Stimulated activated CD4-positive, alpha-beta T cell treated with anti-CD3 and anti-CD28 coated beads, Interleukin-1b, Interleukin-23, amount 100 ng/mL, for 1 hour (primary cell): ENCODE results near the gene BLTP3A.
A peak's percentile ranks its signal among the peaks of the same experiment; 100 is the strongest.
"Not testable (repeated sequence)": the region's sequence is repeated elsewhere in the genome, so short reads cannot be mapped to it uniquely, and the experiment has no call there.

Experiments used
- DNase-seq, 2 donors: peaks; one replicate each; pipeline ENCODE4 v3.0.0-alpha.2; 2020; ENCODE audit warnings: low read depth in 2 of 2

Gene BLTP3A, protein sequence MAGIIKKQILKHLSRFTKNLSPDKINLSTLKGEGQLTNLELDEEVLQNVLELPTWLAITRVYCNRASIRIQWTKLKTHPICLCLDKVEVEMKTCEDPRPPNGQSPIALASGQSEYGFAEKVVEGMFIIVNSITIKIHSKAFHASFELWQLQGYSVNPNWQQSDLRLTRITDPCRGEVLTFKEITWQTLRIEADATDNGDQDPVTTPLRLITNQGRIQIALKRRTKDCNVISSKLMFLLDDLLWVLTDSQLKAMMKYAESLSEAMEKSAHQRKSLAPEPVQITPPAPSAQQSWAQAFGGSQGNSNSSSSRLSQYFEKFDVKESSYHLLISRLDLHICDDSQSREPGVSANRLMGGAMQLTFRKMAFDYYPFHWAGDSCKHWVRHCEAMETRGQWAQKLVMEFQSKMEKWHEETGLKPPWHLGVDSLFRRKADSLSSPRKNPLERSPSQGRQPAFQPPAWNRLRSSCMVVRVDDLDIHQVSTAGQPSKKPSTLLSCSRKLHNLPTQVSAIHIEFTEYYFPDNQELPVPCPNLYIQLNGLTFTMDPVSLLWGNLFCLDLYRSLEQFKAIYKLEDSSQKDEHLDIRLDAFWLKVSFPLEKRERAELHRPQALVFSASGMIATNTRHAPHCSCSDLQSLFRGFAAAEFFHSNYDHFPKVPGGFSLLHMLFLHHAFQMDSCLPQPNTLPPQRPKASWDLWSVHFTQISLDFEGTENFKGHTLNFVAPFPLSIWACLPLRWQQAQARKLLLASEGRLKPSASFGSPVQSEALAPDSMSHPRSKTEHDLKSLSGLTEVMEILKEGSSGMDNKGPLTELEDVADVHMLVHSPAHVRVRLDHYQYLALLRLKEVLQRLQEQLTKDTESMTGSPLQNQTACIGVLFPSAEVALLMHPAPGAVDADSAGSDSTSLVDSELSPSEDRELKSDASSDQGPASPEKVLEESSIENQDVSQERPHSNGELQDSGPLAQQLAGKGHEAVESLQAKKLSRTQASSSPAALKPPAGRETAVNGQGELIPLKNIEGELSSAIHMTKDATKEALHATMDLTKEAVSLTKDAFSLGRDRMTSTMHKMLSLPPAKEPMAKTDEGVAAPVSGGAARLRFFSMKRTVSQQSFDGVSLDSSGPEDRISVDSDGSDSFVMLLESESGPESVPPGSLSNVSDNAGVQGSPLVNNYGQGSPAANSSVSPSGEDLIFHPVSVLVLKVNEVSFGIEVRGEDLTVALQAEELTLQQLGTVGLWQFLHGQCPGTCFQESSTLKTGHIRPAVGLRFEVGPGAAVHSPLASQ (N-terminal part only)

DNA sequence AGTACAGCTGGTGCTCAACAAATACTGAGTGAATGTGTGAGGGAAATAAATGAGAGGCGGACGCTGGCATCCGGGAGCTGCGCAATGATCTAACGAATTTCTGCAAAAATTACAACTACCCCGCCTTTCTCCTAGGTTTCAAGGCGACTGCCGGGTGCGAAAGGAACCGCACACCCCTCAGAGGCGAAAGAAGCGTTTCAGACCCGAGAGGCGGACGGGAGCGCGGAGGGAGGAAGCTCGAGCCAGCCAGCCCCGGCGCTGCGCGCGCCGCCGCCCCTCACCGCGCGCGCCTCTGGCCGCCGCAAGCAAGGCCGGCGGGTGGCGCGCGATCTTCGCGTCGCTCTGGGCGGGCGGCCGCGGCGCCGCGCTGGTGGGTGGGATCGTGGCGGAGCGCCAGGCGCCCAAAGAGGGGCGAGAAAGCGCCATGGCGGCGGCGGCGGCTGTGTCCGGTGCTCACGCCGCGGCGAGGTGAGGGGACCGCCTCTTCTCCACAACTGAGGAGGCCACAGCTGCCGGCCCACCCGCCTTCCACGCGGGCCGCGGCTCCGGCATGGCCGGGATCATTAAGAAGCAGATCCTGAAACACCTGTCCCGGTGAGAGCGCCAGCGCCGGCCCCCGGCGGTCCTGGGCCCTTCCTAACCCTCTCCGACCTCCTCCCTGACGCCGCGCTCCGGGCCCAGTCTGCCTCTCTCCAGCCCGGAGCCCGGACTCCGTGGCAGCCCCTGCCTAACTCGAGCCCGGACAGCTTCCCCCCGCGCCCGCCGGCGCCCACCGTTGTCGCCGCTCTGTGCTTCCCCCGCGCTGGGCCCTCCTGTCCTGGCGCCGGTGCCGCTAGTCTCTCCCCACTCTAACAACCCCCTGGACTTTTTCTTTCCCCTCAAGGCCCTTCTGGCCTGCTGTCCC, at the start of gene BLTP3A:
Gene BLTP3A, plus strand, starts transcription at position 383 of the 904 bp plus-strand sequence. Its CDS starts 168 bp downstream, at position 551.
- peak; percentile 37 to 52 for DNase-seq

DNA sequence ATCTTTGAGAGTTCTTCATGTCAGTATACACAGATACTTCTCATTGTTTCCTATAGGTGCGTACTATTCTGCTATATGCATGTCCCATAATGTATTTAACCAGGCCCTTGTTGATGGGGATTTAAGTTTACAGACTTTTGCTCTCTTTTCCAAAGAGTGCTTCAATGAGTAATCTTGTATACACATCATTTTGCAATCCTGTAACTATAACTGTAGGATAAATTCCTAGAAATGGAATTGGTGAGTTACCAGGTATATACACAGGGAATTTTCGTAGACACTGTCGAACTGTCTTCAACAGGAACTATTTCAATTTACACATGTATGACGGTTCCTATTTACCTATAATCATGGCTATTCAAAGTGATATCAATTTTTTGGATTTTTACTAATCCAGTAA, 49.8 kb upstream of the BLTP3A start:
- DNase-seq = no peak

DNA sequence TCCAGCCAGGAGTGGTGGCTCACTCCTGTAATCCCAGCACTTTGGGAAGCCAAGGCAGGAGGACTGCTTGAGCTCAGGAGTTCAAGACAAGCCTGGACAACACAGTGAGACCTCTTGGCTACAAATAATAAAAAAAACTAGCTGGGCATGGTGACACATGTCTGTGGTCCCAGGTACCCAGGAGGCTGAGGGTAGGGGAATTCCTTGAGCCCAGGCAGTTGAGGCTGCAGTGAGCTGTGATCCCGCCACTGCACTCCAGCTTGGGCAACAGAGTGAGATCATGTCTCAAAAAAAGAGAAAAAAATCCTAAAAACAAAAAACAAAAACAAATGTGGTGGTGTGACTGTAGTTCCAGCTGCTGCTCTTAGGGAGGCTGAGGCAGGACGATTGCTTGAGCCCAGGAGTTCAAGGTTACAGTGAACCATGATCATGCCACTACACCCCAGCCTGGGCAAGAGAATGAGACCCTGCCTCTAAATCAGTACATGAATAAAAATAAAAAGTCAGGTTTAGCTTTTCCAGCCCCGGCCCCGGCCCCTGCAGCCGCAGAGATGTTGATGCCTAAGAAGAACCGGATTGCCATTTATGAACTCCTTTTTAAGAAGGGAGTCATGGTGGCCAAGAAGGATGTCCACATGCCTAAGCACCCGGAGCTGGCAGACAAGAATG, 48.1 kb upstream of the BLTP3A start:
- DNase-seq = no peak

DNA sequence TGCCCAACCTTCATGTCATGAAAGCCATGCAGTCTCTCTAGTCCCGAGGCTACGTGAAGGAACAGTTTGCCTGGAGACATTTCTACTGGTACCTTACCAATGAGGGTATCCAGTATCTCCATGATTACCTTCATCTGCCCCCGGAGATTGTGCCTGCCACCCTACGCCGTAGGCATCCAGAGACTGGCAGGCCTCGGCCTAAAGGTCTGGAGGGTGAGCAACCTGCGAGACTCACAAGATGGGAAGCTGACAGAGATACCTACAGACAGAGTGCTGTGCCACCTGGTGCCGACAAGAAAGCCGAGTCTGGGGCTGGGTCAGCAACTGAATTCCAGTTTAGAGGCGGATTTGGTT, 47.6 kb upstream of the BLTP3A start:
- not testable (repeated sequence) for DNase-seq

DNA sequence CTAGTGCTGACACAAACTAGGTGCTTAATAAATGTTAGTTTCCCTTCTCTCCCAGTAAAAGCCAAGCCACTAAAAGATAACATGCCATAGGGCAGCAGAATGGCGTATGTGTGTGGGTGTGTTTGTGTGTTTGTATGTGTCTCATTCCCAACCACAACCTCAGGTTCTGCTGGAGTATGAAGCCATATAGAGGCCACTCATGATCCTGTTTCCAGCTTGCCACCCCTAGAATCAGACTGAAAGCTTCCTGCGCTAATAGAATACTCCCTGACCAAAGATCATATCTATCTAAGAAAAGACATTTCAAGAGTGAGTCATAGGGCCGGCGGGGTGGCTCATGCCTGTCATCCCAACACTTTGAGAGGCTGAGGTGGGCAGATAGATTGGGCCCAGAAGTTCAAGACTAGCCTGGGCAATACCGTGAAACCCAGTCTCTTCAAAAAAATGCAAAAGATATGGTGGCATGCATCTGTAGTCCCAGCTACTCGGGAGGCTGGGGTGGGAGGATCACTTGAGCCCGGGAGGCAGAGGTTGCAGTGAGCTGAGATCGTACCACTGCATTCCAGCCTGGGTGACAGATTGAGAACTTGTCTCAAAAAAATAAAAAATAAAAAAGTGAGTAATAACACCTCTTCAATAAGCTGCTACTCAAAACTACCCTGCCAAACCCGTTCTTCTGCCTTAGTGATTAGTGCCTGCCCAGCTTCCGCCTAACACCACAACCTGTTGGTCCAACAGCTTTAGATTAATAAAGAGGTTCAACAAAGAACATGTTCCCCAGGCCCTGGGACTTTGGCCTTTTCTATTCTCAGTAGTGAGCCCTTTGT, 46.4 kb upstream of the BLTP3A start:
- DNase-seq = no peak

DNA sequence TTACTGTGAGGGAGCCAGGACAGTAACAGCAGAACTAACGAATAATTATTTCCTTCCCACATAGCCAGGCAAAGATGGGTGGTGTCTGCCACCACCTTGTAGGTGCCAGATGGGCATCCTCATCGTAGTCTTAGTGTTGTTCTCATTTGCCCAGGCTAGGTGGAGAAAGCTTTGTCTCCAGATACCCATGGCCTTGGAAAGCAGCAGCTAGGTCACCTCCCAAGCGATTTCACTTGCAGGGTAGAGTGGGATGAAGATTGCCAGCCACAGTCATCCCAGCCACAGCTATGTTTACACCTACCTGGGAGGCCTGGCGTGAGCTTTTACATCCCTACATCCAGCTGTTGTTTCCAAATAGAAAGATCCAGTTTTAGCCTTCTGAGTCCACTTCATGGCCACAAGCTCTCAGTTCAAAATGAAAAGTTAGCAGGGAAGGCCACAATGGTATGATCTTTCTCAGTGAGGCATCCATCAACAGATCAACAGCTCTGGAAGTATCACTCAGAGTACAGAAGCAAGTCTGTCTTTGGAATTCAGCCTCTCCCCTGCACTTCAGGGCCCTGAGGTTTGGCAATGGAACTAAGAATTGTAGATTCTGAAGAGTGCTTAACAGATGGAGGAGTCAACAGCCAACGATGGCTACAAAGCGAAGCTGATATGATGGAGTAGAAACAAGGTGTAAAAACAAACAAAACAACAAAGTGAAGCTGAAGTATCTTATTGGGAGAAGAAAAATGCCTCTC, 45.6 kb upstream of the BLTP3A start:
- DNase-seq = no peak

DNA sequence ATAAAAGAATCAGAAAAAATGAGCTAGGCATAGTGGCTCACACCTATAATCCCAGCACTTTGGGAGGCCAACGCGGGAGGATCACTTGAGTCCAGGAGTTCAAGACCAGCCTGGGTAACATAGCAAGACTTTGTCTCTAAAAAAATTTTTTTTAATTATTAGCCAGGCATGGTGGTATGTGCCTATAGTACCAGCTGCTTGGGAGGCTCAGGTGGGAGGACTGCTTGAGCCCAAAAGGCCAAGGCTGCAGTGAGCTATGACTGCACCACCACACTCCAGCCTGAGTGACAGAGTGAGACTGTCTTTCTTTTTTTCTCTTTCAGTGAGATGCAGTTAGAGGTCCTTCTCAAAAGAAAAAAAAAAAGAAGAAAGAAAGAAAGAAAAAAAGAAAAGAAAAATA, 43.1 kb upstream of the BLTP3A start:
- no peak for DNase-seq

DNA sequence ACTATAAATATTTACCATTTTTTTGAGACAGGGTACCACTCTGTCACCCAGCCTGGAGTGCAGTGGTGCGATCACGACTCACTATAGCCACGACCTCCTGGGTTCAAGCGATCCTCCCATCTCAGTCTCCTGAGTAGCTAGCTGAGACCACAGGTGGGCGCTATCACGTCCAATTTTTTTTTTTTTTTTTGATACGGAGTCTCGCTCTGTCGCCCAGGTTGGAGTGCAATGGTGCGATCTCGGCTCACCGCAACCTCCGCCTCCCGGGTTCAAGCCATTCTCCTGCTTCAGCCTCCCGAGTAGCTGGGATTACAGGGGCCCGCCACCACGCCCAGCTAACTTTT, 35.4 kb upstream of the BLTP3A start:
- DNase-seq = peak in 1 of 2 donors; percentile 1

DNA sequence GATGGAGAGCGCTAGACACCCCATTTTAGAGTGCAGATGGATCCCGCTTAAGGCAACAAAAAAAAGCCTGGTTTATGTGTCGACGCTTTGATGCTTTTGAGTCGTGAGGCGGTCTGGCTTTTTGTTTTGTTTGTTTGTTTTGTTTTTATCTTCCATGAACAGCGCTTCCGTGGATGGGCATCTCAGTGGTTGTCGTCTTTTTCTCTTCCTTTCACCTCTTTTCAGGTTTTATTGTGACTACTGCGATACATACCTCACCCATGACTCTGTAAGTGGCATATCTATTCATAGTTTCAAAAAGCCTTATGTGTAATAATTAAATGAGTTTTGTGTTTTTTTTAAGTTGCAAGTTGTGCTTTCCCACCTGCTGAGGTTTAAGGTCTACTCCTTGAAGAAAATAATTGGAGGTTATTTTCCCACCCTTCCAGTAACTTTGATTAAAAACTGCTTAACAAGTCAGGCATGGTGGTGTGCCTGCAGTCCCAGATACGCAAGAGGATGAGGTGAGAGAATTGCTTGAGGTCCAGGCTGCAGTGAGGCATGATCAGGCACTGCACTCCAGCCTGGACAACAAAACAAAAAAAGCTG, 34.1 kb upstream of the BLTP3A start:
- DNase-seq = no peak

DNA sequence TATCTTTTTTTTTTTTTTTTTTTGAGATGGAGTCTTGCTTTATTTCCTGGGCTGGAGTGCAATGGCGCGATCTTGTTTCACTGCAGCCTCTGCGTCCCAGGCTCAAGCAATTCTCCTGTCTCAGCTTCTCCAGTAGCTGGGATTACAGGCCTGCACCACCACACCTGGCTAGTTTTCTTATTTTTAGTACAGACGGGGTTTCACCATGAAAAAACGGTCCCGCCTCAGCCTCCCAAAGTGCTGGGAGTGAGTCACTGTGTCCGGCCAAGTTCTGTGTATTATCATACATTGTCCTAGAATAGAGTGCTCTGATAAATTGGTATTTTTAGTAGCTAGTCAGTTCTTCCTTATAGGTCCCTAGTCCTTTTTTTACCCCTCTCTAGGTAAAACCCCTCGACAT, 31.8 kb upstream of the BLTP3A start:
- no peak for DNase-seq

DNA sequence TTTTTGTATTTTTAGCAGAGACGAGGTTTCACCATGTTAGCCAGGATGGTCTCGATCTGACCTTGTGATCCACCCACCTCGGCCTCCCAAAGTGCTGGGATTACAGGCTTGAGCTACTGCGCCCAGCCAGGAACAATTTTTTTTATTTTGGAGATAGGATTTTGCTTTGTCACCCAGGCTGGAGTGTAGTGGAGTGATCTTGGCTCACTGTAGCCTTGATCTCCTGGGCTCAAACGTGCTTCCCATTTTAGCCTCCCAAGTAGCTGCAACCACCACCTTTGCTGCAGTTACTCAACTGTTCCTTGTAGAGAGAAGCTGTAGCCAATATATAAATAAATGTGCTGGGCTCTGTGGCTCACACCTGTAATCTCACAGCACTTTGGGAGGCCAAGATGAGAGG, 30.2 kb upstream of the BLTP3A start:
- not testable (repeated sequence) for DNase-seq

DNA sequence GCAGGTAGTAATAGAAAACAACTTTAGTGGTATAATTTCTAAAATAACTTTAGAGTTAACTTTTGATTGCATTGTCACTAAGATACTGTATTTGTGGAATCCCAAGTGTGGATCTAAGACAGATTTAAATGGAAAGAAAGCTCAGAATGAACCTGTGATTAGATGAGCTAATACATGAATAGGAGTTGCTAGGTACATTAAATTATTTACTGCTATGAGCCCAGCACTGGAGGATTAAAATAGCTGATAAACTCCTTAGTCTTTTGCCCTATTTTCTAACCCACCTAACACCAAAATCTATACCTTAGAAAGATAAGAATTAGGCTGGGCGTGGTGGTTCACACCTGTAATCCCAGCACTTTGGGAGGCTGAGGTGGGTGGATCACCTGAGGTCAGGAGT, 23.7 kb upstream of the BLTP3A start:
- DNase-seq = no peak

DNA sequence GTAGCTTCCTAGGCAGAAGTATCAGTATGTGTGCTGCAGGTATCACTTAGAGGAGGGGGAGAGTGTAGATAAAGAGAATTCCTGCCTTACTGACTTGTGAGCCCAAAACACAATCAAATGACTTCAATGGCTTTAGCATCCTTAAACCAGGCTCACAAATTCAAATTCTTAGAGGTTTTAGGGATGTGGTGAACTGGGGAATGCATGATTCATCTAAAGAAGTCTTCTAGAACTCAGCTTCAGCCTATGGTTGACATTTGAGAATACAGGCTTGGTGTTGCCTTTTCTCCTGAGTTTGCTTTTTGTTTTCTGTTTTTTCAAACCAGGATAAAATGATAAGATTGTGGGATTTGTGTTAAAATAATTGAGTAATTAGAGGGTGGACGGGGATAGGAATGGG, 20.2 kb upstream of the BLTP3A start:
- no peak for DNase-seq

DNA sequence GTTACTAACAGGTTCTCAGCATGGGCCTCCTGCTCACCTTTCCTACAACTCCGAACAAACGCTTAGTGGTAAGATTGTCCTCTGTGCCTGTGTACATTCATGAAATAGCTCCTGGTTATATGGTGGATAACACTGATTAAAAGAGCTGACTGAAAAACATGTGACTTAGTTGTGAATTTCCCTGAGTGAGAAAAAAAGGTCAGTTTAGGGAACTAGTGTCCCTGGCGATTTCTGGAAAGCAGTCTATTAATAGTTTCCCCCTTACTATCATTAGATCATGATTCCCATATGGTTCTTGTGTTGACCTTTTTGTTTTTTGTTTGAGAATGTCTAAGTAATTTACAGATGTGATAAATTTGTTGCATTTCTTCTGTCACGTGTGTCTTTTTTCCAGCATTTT, 18.9 kb upstream of the BLTP3A start:
- no peak for DNase-seq

DNA sequence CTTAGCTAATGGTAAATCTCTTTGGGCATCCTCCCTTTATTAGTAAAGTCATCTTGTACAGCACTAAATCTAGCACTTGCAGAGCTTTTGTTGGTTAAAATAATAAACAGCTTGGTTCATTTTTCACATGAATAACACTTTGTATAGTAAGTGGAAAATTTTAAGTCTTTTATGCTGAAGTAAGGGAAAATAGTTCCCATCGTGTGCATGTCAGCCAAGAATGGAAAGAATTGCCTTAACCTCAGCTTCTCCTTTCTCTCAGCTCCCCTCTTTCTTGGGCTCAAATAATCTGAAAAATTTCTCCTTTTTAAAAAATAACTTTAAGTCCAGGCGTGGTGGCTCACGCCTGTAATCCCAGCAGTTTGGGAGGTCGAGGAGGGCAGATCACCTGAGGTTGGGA, 18.0 kb upstream of the BLTP3A start:
- no peak for DNase-seq

DNA sequence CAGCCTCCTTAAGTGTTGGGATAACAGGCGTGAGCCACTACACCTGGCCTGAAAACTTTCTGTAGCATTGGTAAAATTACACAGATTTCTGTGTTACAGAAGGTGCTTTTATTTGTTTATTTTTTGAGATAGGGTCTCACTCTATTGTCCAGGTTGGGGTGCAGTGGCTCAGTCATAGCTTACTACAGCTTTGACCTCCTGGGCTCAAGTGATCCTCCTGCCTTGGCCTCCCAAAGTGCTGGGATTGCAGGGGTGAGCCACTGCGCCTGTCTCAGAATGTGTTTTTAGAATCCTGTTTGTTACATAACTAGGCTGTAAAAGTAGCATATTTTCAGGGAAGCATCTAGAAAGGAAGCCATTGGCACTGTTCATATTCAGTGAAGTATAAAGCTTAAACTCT, 16.9 kb upstream of the BLTP3A start:
- DNase-seq = no peak

DNA sequence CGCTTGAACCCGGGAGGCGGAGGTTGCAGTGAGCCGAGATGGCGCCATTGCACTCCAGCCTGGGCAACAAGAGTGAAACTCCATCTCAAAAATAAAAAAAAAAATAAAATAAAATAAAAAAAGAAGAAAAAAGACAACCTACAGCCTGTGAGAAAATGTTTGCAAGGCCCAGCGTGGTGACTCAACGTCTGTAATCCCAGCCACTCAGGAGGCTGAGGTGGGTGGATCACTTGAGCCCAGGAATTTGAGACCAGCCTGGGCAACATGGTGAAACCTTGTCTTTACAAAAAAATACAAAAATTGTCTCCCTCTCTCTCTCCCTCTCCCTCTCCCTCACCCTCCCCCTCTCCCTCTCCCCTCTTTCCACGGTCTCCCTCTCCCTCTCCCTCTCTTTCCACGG, 6.5 kb upstream of the BLTP3A start:
- DNase-seq = not testable (repeated sequence)

DNA sequence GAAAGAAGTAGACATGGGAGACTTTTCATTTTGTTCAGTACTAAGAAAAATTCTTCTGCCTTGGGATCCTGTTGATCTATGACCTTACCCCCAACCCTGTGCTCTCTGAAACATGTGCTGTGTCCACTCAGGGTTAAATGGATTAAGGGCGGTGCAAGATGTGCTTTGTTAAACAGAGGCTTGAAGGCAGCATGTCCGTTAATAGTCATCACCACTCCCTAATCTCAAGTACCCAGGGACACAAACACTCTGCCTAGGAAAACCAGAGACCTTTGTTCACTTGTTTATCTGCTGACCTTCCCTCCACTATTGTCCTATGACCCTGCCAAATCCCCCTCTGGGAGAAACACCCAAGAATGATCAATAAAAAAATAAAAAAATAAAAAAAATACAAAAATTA, 4.7 kb upstream of the BLTP3A start:
- DNase-seq = not testable (repeated sequence)

DNA sequence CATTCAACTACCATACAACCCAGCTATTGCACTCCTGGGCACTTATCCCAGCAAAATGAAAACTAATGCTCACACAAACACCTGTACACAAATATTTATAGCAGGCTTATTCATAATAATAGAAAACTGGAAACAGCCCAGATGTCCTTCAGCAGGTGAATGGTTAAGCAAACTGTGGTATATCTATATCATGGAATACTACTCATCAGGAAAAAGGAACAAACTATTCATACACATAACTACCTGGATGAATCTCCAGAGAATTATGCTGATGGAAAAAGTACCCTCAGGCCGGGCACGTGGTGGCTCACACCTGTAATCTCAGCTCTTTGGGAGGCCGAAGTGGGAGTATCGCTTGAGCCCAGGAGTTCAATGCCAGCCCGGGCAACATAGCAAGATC, 3.8 kb upstream of the BLTP3A start:
- no peak for DNase-seq
